ENCODE data around the gene ESRRB. TPM values are rescaled to one million over a fixed set of nuclear protein-coding genes. Genes with fewer than 3 reads are reported as not detected.

The ESRRB gene
- total RNA-seq, 1 experiment from 2014 or later, result 1.6 TPM

DNA sequence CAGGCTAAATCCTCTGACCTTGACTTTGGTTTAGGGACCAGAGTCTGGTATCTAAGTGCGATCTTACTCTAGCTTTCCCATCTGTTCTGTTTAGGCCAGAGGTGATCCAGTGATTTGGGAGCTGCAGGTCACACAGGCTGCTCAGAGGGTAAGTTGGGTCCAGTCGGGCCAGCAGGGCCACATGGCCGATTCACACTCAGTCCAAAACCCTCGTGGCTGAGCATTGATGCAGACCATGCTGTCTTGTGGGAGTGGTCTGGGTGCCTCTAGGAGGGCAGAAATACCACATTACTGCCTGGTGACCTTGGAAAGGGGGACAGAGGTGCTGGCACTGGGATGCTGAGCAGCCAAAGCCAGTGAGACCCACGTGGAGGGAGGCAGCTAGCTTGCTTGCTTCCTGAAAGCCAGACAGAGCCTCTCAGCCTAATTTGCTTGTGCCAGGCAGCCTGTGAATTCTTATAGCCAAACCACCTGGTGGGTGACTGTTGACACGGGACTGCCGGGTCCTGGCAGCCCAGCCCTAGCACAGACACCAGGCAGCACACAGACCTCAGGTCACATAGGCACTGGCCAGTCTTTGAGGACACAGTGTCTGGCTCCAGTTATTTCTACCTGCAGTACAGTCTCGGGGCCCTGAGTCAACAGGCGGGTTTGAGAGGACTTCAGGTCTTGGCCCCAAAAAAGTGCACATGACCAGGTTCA is 31.7 kb downstream of the ESRRB start:
- no peak for ATAC-seq
- CTCF ChIA-PET, result interaction anchor here (0.7 to 1.5 kb wide), 3 partner anchors 20 to 357 kb away, joined by 3 to 5 read pairs (median 3); no protein-coding TSS in a partner anchor
- POLR2A ChIA-PET, result no interaction called here
- Mint-ChIP-seq H3K27ac (no peak overlapping the region), H3K27me3 (ENCODE audit: low read depth) (no peaks in the 10 kb centered on the region; the same call in 1 of the 2 replicates), H3K4me1 (peaks cover 44% of the 10 kb centered on the region), H3K36me3 (no peaks in the 10 kb centered on the region), H3K4me3 (no peak overlapping the region), H3K9me3 (no peaks in the 10 kb centered on the region)
- DNase-seq (ENCODE audit: low spot score), result no peak
- TF ChIP-seq NFATC4 (CRISPR knock-in tag; IDR thresholded peaks at IDR 0.05) (no peak), ZNF416 (CRISPR knock-in tag; IDR thresholded peaks at IDR 0.05) (no peak), SOX15 (CRISPR knock-in tag; IDR thresholded peaks at IDR 0.05) (no peak), ZNF396 (CRISPR knock-in tag; IDR thresholded peaks at IDR 0.05; ENCODE audit: borderline replicate concordance) (no peak), KAT7 (CRISPR knock-in tag; IDR thresholded peaks at IDR 0.05; ENCODE audit: borderline replicate concordance) (no peak), ZNF671 (CRISPR knock-in tag; IDR thresholded peaks at IDR 0.05) (no peak), OVOL2 (CRISPR knock-in tag; IDR thresholded peaks at IDR 0.05; ENCODE audit: borderline replicate concordance) (no peak), ZNF138 (CRISPR knock-in tag; conservative IDR thresholded peaks at IDR 0.05) (no peak), GTF2I (CRISPR knock-in tag; conservative IDR thresholded peaks at IDR 0.05) (no peak), GRHL2 (CRISPR knock-in tag; IDR thresholded peaks at IDR 0.05; ENCODE audit: insufficient replicate concordance, severe bottlenecking) (no peak), JUN (CRISPR knock-in tag; IDR thresholded peaks at IDR 0.05) (no peak), FOXJ3 (CRISPR knock-in tag; IDR thresholded peaks at IDR 0.05; ENCODE audit: borderline replicate concordance) (no peak), IRF2 (CRISPR knock-in tag; IDR thresholded peaks at IDR 0.05; ENCODE audit: borderline replicate concordance, low read depth) (no peak)
- TF ChIP-seq, protein P1, sequence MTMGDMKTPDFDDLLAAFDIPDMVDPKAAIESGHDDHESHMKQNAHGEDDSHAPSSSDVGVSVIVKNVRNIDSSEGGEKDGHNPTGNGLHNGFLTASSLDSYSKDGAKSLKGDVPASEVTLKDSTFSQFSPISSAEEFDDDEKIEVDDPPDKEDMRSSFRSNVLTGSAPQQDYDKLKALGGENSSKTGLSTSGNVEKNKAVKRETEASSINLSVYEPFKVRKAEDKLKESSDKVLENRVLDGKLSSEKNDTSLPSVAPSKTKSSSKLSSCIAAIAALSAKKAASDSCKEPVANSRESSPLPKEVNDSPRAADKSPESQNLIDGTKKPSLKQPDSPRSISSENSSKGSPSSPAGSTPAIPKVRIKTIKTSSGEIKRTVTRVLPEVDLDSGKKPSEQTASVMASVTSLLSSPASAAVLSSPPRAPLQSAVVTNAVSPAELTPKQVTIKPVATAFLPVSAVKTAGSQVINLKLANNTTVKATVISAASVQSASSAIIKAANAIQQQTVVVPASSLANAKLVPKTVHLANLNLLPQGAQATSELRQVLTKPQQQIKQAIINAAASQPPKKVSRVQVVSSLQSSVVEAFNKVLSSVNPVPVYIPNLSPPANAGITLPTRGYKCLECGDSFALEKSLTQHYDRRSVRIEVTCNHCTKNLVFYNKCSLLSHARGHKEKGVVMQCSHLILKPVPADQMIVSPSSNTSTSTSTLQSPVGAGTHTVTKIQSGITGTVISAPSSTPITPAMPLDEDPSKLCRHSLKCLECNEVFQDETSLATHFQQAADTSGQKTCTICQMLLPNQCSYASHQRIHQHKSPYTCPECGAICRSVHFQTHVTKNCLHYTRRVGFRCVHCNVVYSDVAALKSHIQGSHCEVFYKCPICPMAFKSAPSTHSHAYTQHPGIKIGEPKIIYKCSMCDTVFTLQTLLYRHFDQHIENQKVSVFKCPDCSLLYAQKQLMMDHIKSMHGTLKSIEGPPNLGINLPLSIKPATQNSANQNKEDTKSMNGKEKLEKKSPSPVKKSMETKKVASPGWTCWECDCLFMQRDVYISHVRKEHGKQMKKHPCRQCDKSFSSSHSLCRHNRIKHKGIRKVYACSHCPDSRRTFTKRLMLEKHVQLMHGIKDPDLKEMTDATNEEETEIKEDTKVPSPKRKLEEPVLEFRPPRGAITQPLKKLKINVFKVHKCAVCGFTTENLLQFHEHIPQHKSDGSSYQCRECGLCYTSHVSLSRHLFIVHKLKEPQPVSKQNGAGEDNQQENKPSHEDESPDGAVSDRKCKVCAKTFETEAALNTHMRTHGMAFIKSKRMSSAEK (CRISPR knock-in tag; IDR thresholded peaks at IDR 0.05; ENCODE audit: borderline replicate concordance), result no peak
- TF ChIP-seq, protein P2, sequence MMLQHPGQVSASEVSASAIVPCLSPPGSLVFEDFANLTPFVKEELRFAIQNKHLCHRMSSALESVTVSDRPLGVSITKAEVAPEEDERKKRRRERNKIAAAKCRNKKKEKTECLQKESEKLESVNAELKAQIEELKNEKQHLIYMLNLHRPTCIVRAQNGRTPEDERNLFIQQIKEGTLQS (CRISPR knock-in tag; conservative IDR thresholded peaks at IDR 0.05), result no peak
- TF ChIP-seq, protein P3, sequence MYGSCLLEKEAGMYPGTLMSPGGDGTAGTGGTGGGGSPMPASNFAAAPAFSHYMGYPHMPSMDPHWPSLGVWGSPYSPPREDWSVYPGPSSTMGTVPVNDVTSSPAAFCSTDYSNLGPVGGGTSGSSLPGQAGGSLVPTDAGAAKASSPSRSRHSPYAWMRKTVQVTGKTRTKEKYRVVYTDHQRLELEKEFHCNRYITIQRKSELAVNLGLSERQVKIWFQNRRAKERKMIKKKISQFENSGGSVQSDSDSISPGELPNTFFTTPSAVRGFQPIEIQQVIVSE (CRISPR knock-in tag; IDR thresholded peaks at IDR 0.05; ENCODE audit: borderline replicate concordance), result no peak
- TF ChIP-seq, protein P4, sequence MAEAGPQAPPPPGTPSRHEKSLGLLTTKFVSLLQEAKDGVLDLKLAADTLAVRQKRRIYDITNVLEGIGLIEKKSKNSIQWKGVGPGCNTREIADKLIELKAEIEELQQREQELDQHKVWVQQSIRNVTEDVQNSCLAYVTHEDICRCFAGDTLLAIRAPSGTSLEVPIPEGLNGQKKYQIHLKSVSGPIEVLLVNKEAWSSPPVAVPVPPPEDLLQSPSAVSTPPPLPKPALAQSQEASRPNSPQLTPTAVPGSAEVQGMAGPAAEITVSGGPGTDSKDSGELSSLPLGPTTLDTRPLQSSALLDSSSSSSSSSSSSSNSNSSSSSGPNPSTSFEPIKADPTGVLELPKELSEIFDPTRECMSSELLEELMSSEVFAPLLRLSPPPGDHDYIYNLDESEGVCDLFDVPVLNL (CRISPR knock-in tag; IDR thresholded peaks at IDR 0.05; ENCODE audit: borderline replicate concordance, low read depth), result no peak
- TF ChIP-seq, protein P5, sequence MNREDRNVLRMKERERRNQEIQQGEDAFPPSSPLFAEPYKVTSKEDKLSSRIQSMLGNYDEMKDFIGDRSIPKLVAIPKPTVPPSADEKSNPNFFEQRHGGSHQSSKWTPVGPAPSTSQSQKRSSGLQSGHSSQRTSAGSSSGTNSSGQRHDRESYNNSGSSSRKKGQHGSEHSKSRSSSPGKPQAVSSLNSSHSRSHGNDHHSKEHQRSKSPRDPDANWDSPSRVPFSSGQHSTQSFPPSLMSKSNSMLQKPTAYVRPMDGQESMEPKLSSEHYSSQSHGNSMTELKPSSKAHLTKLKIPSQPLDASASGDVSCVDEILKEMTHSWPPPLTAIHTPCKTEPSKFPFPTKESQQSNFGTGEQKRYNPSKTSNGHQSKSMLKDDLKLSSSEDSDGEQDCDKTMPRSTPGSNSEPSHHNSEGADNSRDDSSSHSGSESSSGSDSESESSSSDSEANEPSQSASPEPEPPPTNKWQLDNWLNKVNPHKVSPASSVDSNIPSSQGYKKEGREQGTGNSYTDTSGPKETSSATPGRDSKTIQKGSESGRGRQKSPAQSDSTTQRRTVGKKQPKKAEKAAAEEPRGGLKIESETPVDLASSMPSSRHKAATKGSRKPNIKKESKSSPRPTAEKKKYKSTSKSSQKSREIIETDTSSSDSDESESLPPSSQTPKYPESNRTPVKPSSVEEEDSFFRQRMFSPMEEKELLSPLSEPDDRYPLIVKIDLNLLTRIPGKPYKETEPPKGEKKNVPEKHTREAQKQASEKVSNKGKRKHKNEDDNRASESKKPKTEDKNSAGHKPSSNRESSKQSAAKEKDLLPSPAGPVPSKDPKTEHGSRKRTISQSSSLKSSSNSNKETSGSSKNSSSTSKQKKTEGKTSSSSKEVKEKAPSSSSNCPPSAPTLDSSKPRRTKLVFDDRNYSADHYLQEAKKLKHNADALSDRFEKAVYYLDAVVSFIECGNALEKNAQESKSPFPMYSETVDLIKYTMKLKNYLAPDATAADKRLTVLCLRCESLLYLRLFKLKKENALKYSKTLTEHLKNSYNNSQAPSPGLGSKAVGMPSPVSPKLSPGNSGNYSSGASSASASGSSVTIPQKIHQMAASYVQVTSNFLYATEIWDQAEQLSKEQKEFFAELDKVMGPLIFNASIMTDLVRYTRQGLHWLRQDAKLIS (CRISPR knock-in tag; IDR thresholded peaks at IDR 0.05; ENCODE audit: borderline replicate concordance), result no peak
- TF ChIP-seq, protein P6, sequence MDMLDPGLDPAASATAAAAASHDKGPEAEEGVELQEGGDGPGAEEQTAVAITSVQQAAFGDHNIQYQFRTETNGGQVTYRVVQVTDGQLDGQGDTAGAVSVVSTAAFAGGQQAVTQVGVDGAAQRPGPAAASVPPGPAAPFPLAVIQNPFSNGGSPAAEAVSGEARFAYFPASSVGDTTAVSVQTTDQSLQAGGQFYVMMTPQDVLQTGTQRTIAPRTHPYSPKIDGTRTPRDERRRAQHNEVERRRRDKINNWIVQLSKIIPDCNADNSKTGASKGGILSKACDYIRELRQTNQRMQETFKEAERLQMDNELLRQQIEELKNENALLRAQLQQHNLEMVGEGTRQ (CRISPR knock-in tag; IDR thresholded peaks at IDR 0.05), result no peak
- TF ChIP-seq, protein P7, sequence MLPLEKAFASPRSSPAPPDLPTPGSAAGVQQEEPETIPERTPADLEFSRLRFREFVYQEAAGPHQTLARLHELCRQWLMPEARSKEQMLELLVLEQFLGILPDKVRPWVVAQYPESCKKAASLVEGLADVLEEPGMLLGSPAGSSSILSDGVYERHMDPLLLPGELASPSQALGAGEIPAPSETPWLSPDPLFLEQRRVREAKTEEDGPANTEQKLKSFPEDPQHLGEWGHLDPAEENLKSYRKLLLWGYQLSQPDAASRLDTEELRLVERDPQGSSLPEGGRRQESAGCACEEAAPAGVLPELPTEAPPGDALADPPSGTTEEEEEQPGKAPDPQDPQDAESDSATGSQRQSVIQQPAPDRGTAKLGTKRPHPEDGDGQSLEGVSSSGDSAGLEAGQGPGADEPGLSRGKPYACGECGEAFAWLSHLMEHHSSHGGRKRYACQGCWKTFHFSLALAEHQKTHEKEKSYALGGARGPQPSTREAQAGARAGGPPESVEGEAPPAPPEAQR (CRISPR knock-in tag; IDR thresholded peaks at IDR 0.05), result no peak

Measured in WTC11 (cell line).